Measurements from ENCODE around the gene MICAL2. TPM values are rescaled to one million over a fixed set of nuclear protein-coding genes. Genes with fewer than 3 reads are reported as not detected.

MICAL2 gene
- total RNA-seq, 8 experiments from 2014 or later: 0.71 to 33.6 (median 3.6) TPM

DNA sequence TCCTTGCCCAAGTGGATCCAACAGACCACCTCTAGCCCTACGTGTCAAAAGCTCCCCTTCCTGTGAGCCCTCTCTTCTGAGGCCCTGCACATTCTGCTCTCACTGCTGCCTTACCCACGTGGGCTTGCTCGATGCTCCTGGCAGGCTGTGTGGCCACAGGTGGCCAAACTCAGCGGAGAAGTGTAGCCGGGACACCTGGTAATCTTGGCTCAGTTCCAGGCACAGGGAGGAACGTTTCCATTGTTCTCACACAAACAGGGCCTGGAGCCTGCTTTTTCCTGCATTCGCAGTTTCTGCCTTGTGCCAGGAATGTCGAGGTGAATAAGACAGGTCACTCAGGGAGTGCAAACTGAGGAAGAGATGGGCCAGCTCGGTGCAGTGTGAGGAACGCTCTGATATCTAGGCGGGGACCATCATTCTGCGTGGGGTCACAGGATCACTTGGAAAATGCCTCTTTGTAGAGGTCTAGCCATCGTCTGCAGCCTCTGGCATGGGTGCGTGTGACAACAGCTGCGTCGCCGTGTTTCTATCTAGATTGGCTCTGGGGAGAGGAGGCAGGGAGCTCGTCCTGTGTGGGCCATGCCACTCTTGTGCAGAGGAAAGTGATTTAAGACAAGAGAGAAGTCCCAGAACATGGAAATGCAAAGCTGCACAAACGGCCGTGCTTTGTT is 139.3 kb downstream of the MICAL2 start:
- in situ Hi-C loops (cut with MboI; ENCODE audit: low pct_unique_long_range_greater_than_20kb in 2 of 9, low sequenced_read_pairs in 9 of 9, unreplicated experiment in 9 of 9): loop anchor here in 6 of 9 experiments (25.0 kb wide), 4 partner anchors 137 to 437 kb away; partner anchors contain the start of gene MICAL2 (in 1 of the 6)
- 0 to 89% (median 60%) methylated on average over 1 to 15 of the region's 20 CpGs; no CpG with 5 or more reads in 1 of the 10 experiments for WGBS, 10 experiments

DNA sequence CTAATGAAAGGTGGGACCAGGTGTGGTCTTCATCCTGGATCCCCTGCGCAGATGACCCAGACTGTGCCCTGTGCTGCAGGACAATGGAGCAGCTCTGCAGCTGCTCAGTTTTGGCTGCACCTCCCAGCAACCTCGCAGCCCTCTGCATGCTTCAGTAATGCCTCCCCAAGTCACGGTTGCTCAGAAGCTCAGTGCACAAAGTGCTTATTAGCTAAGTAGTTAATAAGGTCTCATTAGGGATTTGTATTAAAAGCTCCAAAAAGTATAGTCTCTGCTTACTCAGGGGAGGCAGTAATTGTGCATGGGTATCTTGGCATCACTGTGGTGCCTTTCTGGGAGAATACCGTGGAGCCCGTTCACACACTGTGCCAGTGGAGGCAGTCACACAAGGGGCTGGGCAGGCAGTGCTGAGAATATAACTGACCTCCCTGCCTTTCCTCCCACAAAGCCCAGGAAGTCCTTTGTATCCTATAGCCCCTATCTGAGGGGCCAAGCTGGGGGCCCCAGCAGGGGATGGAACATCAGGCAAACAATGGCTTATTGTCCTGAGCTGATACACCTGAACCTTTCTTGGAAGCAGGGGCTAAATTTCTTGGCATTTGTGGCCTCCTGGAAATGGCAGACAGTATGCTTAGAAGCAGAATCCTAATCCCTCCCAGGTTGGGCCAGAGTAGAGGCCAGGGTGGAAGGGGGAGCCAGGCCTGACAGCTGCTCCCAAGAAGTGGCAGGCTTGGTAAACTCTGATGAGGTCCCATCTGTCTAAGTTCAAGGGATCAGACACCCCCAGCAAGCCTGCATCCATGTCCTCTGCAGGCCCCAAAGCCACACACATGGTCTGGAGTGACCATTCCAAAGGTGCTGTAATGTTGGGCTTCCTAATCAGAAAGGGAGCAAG is 141.5 kb downstream of the MICAL2 start:
- no peak overlapping the region for H3K27ac ChIP-seq
- peaks cover 3 to 4% of the 10 kb centered on the region in 2 donors for H3K4me1 ChIP-seq (replicated peaks in 1 of 2)
- H3K4me3 ChIP-seq: no peak overlapping the region
- ATAC-seq (replicated peaks in 6 of 8): peak in 3 of 8 experiments; percentile 25 to 34 (median 33)
- WGBS, 10 experiments: 43 to 100% (median 80%) methylated on average over 1 to 4 of the region's 5 CpGs; no CpG with 5 or more reads in 5 of the 10 experiments
- in situ Hi-C loops (cut with MboI; ENCODE audit: low pct_unique_long_range_greater_than_20kb in 2 of 9, low sequenced_read_pairs in 9 of 9, unreplicated experiment in 9 of 9): loop anchor here in 2 of 9 experiments (25.0 kb wide), 2 partner anchors 315 to 440 kb away; no protein-coding TSS in a partner anchor

More for the DNA sequence above, 139.3 kb downstream of the MICAL2 start:
- Histone ChIP-seq H3K27ac (no peak overlapping the region), H3K4me1 (replicated peaks in 1 of 2) (peaks cover 4 to 12% of the 10 kb centered on the region in 2 donors), H3K4me3 (no peak overlapping the region)
- peak in 2 of 8 experiments; percentile 21 to 26 for ATAC-seq (replicated peaks in 6 of 8)

DNA sequence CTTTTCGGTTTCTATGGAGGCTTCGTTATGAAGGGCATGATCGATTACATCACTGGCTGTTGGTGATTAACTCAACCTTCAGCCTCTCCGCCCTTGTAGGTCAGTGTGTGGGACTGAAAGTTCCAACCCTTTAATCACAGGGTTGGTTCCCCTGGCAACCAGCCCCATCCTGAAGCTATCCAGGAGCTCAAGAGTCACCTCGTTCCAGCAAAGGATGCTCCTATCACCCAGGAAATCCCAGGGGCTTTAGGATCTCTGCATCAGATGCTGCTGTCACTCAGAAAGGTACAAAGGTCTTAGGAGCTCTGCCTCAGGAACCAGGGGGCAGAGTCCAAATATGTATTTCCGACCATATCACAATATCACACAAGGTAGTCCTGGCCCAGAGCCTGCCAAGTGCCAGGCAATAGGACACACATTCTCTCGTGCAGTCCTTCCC is 143.5 kb downstream of the MICAL2 start:
- in situ Hi-C loops (cut with MboI; ENCODE audit: low pct_unique_long_range_greater_than_20kb in 2 of 9, low sequenced_read_pairs in 9 of 9, unreplicated experiment in 9 of 9): loop anchor here in 2 of 9 experiments (25.0 kb wide), 2 partner anchors 317 to 442 kb away; no protein-coding TSS in a partner anchor
- ATAC-seq (replicated peaks in 6 of 8): no peak
- H3K4me1 ChIP-seq (replicated peaks in 1 of 2): peaks cover 3 to 4% of the 10 kb centered on the region in 2 donors
- 47 to 100% (median 89%) methylated on average over 1 to 6 of the region's 7 CpGs; no CpG with 5 or more reads in 5 of the 10 experiments for WGBS, 10 experiments
- H3K4me3 ChIP-seq: no peak overlapping the region
- no peak overlapping the region for H3K27ac ChIP-seq

DNA sequence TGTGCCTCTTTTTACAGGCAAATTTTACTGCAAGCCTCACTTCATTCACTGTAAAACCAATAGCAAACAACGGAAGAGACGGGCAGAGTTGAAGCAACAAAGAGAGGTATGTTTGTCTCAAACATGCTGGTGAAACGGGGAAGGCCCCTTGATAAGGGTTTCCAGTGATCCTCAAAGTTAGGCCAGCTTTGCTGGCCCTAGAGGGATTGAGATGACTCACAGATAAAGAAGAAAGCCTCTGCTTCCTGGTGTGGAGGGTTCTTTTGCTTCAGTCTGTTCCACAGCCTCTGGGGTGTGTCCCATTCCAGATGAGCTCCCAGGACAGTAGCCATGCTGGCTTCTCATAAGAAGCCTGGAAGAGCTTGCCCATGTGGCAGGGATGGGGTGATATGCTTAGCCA is 148.1 kb downstream of the MICAL2 start:
- Histone ChIP-seq H3K4me1 (replicated peaks in 1 of 2) (no peaks in the 10 kb centered on the region), H3K27ac (no peak overlapping the region), H3K4me3 (no peak overlapping the region)
- in situ Hi-C loops (cut with MboI; ENCODE audit: low pct_unique_long_range_greater_than_20kb in 2 of 9, low sequenced_read_pairs in 9 of 9, unreplicated experiment in 9 of 9): loop anchor here in 2 of 9 experiments (25.0 kb wide), 2 partner anchors 321 to 446 kb away; no protein-coding TSS in a partner anchor
- peak in 4 of 8 experiments; percentile 52 to 94 (median 62) for ATAC-seq (replicated peaks in 6 of 8)
- WGBS, 10 experiments: 70 to 100% (median 100%) methylated on average over 1 to 3 of the region's 3 CpGs; no CpG with 5 or more reads in 3 of the 10 experiments

DNA sequence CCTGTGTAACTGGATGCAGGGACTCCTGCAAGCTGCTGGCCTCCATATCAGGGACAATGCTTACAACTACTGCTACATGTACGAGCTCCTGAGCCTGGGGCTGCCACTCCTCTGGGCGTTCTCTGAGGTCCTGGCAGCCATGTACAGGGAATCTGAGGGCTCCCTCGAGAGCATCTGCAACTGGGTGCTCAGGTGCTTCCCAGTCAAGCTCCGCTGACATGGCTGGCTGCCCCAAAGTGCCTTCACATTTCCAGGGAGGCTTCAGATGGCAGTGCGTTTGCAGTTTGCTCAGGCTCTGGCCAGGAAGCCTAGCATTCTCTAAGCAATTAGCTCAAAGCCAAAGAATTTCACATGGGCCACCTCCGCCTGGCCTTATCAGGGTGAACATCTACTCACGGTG is 149.6 kb downstream of the MICAL2 start:
- in situ Hi-C loops (cut with MboI; ENCODE audit: low pct_unique_long_range_greater_than_20kb in 2 of 9, low sequenced_read_pairs in 9 of 9, unreplicated experiment in 9 of 9): loop anchor here in 2 of 9 experiments (25.0 kb wide), 2 partner anchors 323 to 448 kb away; no protein-coding TSS in a partner anchor
- no peaks in the 10 kb centered on the region for H3K4me1 ChIP-seq (replicated peaks in 1 of 2)
- whole genome bisulfite sequencing, 10 experiments: 67 to 100% (median 91%) methylated on average over 1 to 4 of the region's 7 CpGs; no CpG with 5 or more reads in 2 of the 10 experiments

DNA sequence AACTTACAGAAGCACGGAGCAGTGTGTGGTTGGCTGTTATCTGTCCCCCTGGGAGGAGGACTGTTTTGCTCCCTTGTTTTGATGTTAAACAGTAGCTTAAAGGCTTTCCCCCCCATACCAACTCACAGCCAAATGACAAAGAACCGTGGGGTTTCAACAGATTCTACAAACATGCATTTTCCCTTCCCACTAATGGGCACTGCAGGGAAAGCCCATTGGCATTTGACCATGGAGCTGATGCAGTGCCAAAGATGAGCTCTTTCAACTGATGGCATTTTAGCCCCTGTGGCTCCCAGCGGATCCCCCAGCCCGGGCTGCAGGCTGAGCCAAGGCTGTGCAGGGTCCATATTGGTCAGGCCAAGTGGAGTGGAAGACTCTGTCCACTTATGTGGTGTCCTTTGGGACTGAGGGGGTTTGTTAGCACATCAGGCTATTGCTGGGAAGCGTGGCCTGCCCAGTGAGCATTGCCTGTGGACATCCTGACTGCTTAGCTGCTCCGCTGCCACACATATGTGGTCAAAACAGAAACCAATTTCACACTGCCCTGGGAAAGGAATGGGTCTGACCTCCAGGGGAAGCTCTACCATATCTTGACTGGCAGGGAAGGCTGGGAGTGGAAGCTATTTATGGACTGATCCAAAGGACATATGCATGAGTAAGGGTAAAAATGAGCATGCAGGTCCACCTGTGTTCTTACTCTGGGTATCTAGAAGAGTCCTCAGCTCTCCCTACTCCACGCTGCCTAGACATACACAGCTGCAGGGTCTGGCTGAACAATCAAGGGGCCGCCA is 150.5 kb downstream of the MICAL2 start:
- no peak for ATAC-seq (replicated peaks in 6 of 8)
- in situ Hi-C loops (cut with MboI; ENCODE audit: low pct_unique_long_range_greater_than_20kb in 2 of 9, low sequenced_read_pairs in 9 of 9, unreplicated experiment in 9 of 9): loop anchor here in 2 of 9 experiments (25.0 kb wide), 2 partner anchors 324 to 449 kb away; no protein-coding TSS in a partner anchor
- H3K27ac ChIP-seq: no peak overlapping the region
- 43 to 100% (median 80%) methylated on average over 1 to 6 of the region's 8 CpGs; no CpG with 5 or more reads in 2 of the 10 experiments for WGBS, 10 experiments
- no peaks in the 10 kb centered on the region for H3K4me1 ChIP-seq (replicated peaks in 1 of 2)
- no peak overlapping the region for H3K4me3 ChIP-seq

More for the DNA sequence above, 149.6 kb downstream of the MICAL2 start:
- no peak overlapping the region for H3K4me3 ChIP-seq
- ATAC-seq (replicated peaks in 6 of 8): no peak
- no peak overlapping the region for H3K27ac ChIP-seq

DNA sequence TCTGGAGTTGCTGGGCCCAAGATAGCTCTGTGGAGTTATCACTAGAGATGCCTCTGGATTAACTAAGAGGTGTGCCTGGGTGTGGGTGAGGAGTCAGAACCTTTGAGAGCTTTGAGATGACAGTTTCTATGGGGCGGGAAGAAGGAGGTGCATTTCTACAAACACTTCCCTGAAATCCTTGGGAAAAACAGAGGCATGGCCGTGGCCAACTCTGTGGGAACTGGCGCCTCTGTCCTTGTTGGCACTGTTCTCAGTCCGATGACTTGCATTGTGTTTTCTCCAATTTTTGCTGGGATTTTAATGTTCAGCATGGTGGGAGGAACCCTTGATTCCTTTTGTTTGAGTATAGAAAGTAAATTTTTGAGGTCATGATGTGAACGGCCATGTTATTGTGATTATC is 151.2 kb downstream of the MICAL2 start:
- no peak overlapping the region for H3K4me3 ChIP-seq
- no peak for ATAC-seq (replicated peaks in 6 of 8)
- no peak overlapping the region for H3K27ac ChIP-seq
- in situ Hi-C loops (cut with MboI; ENCODE audit: low pct_unique_long_range_greater_than_20kb in 2 of 9, low sequenced_read_pairs in 9 of 9, unreplicated experiment in 9 of 9): loop anchor here in 2 of 9 experiments (25.0 kb wide), 2 partner anchors 324 to 449 kb away; no protein-coding TSS in a partner anchor
- 40 to 100% (median 85%) methylated on average over 1 to 4 of the region's 5 CpGs; no CpG with 5 or more reads in 5 of the 10 experiments for WGBS, 10 experiments
- H3K4me1 ChIP-seq (replicated peaks in 1 of 2): no peaks in the 10 kb centered on the region

DNA sequence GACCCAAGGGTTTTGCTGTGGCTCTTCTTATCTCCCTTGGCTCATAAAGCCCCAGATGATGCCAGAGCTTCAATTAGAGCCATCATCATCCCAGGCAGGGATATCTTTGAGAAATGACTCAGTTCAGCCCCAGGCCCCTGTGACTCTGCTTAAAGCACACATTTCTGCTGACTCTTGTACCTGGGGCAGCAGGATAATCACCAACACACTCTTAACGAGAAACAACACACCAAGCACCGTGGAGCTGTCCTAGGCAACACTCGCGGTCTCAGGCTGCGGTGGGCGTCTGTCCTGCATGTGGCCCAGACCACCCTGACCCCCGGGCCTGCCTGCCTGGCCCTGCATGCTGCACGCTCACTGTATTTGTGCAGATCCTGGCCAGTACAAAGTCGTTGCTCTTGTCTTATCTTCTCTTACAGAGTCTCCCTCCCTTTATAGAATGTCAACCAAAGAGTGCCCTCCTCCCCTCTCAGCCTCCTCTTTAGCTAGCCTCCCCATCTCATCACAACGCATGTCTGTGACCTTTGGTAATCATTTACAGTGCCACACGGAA is 152.8 kb downstream of the MICAL2 start:
- in situ Hi-C loops (cut with MboI; ENCODE audit: low pct_unique_long_range_greater_than_20kb in 2 of 9, low sequenced_read_pairs in 9 of 9, unreplicated experiment in 9 of 9): loop anchor here in 2 of 9 experiments (25.0 kb wide), 2 partner anchors 326 to 451 kb away; no protein-coding TSS in a partner anchor
- no peak overlapping the region for H3K27ac ChIP-seq
- 55 to 86% (median 78%) methylated on average over 1 to 9 of the region's 11 CpGs; no CpG with 5 or more reads in 2 of the 10 experiments for WGBS, 10 experiments

DNA sequence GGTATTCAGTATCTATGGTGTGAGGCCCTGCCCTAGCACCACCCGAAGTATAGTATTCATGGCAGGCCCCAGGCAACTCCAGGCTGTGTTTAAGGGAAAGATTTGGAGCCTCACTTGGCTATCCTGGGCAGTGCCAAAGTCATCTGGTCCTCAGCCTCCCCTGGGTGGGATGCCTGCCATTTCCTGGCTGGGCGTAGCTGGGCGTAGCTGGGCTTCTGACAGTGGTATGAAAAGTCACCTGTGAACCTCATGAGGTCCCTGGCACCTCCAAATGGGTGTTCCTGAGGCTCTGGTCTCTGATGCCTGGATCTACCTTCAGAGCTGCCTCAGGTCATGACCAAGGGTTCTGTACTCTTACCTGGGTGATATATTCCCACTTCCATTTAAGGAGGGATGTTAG is 154.0 kb downstream of the MICAL2 start:
- Histone ChIP-seq H3K4me1 (replicated peaks in 1 of 2) (peaks cover 0 to 3% of the 10 kb centered on the region in 2 donors), H3K4me3 (no peak overlapping the region), H3K27ac (no peak overlapping the region)
- in situ Hi-C loops (cut with MboI; ENCODE audit: low pct_unique_long_range_greater_than_20kb in 2 of 9, low sequenced_read_pairs in 9 of 9, unreplicated experiment in 9 of 9): loop anchor here in 2 of 9 experiments (25.0 kb wide), 2 partner anchors 327 to 452 kb away; no protein-coding TSS in a partner anchor
- peak in 1 of 8 experiments; percentile 38 for ATAC-seq (replicated peaks in 6 of 8)
- 90 to 100% methylated on average over 2 of the region's 3 CpGs; no CpG with 5 or more reads in 8 of the 10 experiments for WGBS, 10 experiments

More for the DNA sequence above, 152.8 kb downstream of the MICAL2 start:
- Histone ChIP-seq H3K4me3 (no peak overlapping the region), H3K4me1 (replicated peaks in 1 of 2) (no peaks in the 10 kb centered on the region)
- peak in 2 of 8 experiments; percentile 28 to 86 for ATAC-seq (replicated peaks in 6 of 8)

DNA sequence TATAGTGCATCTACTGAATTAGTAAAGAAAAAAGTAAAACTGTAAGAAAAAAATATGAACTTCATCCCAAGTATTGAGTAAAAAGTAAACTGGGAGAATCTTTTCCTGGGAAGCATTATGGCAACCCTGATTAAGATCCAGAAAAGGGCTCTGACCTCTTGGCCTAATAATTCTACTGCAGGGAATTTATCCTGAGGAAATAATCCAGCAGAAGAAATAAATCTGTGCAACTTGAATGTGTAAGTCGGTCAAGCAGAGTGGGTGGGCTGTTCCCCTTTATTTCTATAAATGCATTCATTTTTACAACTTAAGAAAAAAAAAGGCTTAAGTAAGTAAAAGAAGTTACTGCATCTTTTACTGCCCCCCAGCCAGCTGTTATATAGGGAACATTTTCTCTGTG is 155.7 kb downstream of the MICAL2 start:
- H3K27ac ChIP-seq: no peak overlapping the region
- in situ Hi-C loops (cut with MboI; ENCODE audit: low pct_unique_long_range_greater_than_20kb in 2 of 9, low sequenced_read_pairs in 9 of 9, unreplicated experiment in 9 of 9): loop anchor here in 2 of 9 experiments (25.0 kb wide), 2 partner anchors 329 to 454 kb away; no protein-coding TSS in a partner anchor
- WGBS, 10 experiments: 50 to 100% (median 78%) methylated on average over 1 of the region's 1 CpG; no CpG with 5 or more reads in 3 of the 10 experiments
- no peak overlapping the region for H3K4me3 ChIP-seq
- no peak for ATAC-seq (replicated peaks in 6 of 8)
- H3K4me1 ChIP-seq (replicated peaks in 1 of 2): peaks cover 0 to 9% of the 10 kb centered on the region in 2 donors

DNA sequence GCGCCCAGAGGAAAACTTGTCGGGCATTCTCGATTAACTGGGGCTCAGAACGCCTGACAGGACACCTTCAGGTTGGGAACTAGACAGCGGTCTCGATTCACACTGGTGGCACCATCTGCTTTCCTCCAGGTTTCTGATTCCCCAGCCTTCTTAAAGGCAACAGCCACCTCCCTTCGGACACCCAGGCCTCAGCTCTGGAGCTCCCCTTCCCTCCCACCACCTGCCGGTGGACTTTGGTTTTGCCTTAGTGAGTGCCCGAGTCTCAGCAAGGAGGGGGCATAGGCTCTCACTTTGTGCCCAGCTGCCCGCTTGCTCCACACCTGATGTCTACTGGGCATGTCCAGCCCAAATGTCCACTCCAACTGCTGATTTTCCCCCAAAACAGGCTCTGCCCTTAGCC is 156.6 kb downstream of the MICAL2 start:
- in situ Hi-C loops (cut with MboI; ENCODE audit: low pct_unique_long_range_greater_than_20kb in 2 of 9, low sequenced_read_pairs in 9 of 9, unreplicated experiment in 9 of 9): loop anchor here in 2 of 9 experiments (25.0 kb wide), 2 partner anchors 330 to 455 kb away; no protein-coding TSS in a partner anchor

More for the DNA sequence above, 156.6 kb downstream of the MICAL2 start:
- Histone ChIP-seq H3K4me3 (no peak overlapping the region), H3K4me1 (replicated peaks in 1 of 2) (peaks cover 0 to 9% of the 10 kb centered on the region in 2 donors), H3K27ac (no peak overlapping the region)
- no peak for ATAC-seq (replicated peaks in 6 of 8)
- WGBS, 10 experiments: 20 to 100% (median 95%) methylated on average over 1 to 9 of the region's 10 CpGs; no CpG with 5 or more reads in 2 of the 10 experiments

Measured in motor neuron (in vitro differentiated cells).